ENCODE results near the gene MSANTD1. TPM values are rescaled to one million over a fixed set of nuclear protein-coding genes. Genes with fewer than 3 reads are reported as not detected.

MSANTD1 gene
- total RNA-seq, 1 experiment from 2014 or later: 0.71 TPM

DNA sequence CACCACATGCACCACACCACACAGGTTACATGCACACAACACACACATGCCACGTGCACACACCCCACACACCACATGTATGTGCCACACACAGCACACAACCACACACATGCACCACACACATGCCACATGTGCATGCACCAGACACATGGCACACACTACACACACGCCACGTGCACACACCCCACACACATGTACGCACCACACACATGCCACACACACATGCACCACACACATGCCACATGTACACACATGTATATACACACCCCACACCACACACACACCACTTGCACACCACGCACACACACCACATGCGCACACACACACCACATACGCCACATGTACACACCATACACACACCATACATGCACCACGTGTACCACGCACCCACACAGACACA is 19.6 kb upstream of the MSANTD1 start:
- no peaks in the 10 kb centered on the region for H3K9me2 ChIP-seq (ENCODE audit: insufficient read depth)
- H3K4me1 ChIP-seq (ENCODE audit: control insufficient read depth in 1 of 2, insufficient read depth in 2 of 2, low read length in 2 of 2): no peaks in the 10 kb centered on the region
- no TSS peak for BruUV-seq (replicated peaks)
- TF ChIP-seq POLR2A (IDR thresholded peaks at IDR 0.05; ENCODE audit: borderline replicate concordance, extremely low read depth, insufficient read depth, insufficient read length) (no peak), RAD21 (IDR thresholded peaks at IDR 0.05; ENCODE audit: low read depth) (no peak), SRF (IDR thresholded peaks at IDR 0.05; ENCODE audit: low read depth) (no peak), CBX3 (IDR thresholded peaks at IDR 0.05; ENCODE audit: low read depth) (no peak), ZFX (IDR thresholded peaks at IDR 0.05) (no peak), ZNF274 (IDR thresholded peaks at IDR 0.05; ENCODE audit: low read depth, low read length) (no peak), EGR1 (IDR thresholded peaks at IDR 0.05; ENCODE audit: low read depth) (no peak), EZH2 (IDR thresholded peaks at IDR 0.05) (no peak), POLR2AphosphoS5 (IDR thresholded peaks at IDR 0.05; ENCODE audit: low read depth, low read length) (no peak), CEBPB (IDR thresholded peaks at IDR 0.05; ENCODE audit: low read depth) (no peak), SIN3A (IDR thresholded peaks at IDR 0.05; ENCODE audit: low read depth) (no peak), EZH2phosphoT487 (IDR thresholded peaks at IDR 0.05; ENCODE audit: borderline replicate concordance) (no peak), ELF1 (IDR thresholded peaks at IDR 0.05; ENCODE audit: borderline replicate concordance, low read depth) (no peak)
- TF ChIP-seq, protein P1, sequence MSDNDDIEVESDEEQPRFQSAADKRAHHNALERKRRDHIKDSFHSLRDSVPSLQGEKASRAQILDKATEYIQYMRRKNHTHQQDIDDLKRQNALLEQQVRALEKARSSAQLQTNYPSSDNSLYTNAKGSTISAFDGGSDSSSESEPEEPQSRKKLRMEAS (IDR thresholded peaks at IDR 0.05): no peak
- TF ChIP-seq, protein P2, sequence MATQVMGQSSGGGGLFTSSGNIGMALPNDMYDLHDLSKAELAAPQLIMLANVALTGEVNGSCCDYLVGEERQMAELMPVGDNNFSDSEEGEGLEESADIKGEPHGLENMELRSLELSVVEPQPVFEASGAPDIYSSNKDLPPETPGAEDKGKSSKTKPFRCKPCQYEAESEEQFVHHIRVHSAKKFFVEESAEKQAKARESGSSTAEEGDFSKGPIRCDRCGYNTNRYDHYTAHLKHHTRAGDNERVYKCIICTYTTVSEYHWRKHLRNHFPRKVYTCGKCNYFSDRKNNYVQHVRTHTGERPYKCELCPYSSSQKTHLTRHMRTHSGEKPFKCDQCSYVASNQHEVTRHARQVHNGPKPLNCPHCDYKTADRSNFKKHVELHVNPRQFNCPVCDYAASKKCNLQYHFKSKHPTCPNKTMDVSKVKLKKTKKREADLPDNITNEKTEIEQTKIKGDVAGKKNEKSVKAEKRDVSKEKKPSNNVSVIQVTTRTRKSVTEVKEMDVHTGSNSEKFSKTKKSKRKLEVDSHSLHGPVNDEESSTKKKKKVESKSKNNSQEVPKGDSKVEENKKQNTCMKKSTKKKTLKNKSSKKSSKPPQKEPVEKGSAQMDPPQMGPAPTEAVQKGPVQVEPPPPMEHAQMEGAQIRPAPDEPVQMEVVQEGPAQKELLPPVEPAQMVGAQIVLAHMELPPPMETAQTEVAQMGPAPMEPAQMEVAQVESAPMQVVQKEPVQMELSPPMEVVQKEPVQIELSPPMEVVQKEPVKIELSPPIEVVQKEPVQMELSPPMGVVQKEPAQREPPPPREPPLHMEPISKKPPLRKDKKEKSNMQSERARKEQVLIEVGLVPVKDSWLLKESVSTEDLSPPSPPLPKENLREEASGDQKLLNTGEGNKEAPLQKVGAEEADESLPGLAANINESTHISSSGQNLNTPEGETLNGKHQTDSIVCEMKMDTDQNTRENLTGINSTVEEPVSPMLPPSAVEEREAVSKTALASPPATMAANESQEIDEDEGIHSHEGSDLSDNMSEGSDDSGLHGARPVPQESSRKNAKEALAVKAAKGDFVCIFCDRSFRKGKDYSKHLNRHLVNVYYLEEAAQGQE (IDR thresholded peaks at IDR 0.05; ENCODE audit: low read depth): no peak
- TF ChIP-seq, protein P3, sequence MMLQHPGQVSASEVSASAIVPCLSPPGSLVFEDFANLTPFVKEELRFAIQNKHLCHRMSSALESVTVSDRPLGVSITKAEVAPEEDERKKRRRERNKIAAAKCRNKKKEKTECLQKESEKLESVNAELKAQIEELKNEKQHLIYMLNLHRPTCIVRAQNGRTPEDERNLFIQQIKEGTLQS (IDR thresholded peaks at IDR 0.05): no peak
- H2AFZ ChIP-seq (ENCODE audit: low read depth, low read length, poor library complexity, severe bottlenecking): no peak overlapping the region
- H3K27ac ChIP-seq (ENCODE audit: low read depth, low read length): no peak overlapping the region
- no peak overlapping the region for H3K9ac ChIP-seq (ENCODE audit: low read length)
- H3K4me3 ChIP-seq (replicated peaks in 1 of 2; ENCODE audit: low read depth in 1 of 2, low read length in 2 of 2): no peak overlapping the region
- ChIA-PET CTCF (no interaction called here), RAD21 (ENCODE audit: low non-redundant PET in 1 of 2, low total read pairs in 2 of 2, uncharacterized antibody in 2 of 2, unreplicated experiment in 2 of 2) (no interaction called here), POLR2A (no interaction called here)
- H3K9me3 ChIP-seq (ENCODE audit: control insufficient read depth in 1 of 2, insufficient read depth in 1 of 2, low read depth in 1 of 2, low read length in 2 of 2): no peaks in the 10 kb centered on the region
- no peak overlapping the region for H3K4me2 ChIP-seq (ENCODE audit: low read length)
- no peak for DNase-seq (ENCODE audit: low read depth, low spot score)
- no peaks in the 10 kb centered on the region for H3K27me3 ChIP-seq (ENCODE audit: insufficient read depth, low read length)
- no peaks in the 10 kb centered on the region for H4K20me1 ChIP-seq (ENCODE audit: insufficient read depth)
- intact Hi-C loops (cut with micrococcal nuclease): no loop called here
- ATAC-seq: no peak
- no peaks in the 10 kb centered on the region for H3K79me2 ChIP-seq (ENCODE audit: insufficient read depth, low read length)
- peaks cover 21 to 22% of the 10 kb centered on the region in 2 experiments; a peak in 3 of 4 replicates for H3K36me3 ChIP-seq (ENCODE audit: control insufficient read depth in 1 of 2, insufficient read depth in 2 of 2, low read length in 2 of 2)

All from HCT116 (cell line).